ENCODE results near the gene GNAI1. TPM values are rescaled to one million over a fixed set of nuclear protein-coding genes. Genes with fewer than 3 reads are reported as not detected.

The GNAI1 gene
- under 1 TPM; 0.57 to 0.93 TPM for total RNA-seq

GRCh38 chr7:80134536-80135308, at the start of gene GNAI1:
Gene GNAI1 (plus strand): TSS chr7:80134831. CDS start chr7:80135161, 330 bp downstream.
- ChIA-PET CTCF (no interaction called here), POLR2A (no interaction called here)

DNA sequence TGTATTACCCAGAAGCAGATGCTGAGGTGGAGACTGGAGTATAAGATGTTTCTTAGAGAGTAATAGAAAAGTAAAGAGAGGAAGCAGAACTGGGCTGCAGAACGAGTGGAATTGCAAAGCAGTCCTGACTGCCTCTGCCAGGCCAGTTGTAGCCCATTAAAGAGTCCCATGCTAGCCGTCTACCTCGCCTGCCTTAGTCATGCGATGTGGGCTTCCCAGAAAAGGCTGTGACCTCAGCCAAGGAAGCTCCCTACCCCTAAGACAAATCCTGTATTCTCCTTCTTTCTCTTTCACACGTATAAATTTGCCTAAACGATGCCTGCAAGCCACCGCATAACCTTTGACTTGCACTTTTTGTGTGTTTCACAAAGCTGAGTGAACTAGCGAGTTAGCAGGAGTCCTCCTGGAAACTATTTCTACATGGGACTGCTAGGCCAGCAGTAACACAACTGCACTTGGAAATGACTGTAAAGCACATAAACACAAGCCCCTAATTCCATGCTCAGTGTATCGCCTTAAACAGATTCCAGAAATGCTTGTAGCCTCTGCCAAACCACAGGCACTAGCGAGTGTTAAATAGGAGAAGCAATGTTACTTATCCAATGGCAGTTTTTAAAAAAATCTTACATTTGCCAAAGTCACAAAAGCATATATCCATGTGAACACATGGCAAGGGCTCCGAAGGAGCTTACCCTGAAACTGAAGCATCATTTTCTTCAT, 47.4 kb upstream of the GNAI1 start:
- POLR2A ChIA-PET, result no interaction called here
- CTCF ChIA-PET, result no interaction called here

DNA sequence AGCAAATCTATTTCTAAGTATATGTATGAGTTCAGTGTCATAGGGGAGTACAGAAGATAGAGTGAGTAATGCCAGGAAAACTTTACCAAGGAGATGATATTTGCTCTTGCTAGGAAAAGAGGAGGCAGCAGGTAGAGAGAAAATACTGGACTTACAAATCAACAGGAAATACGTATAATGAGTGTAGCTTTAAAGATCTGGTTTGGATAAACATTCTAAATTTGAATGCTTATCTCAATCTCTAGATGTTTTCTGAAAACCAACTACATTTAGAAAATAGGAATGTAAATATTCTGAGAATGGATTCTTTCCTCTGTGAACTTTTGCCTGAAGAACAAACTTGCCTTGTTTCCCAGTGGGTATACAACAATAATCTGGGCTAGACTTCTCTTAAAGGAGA, 46.9 kb upstream of the GNAI1 start:
- ChIA-PET POLR2A (no interaction called here), CTCF (no interaction called here)

- ChIA-PET CTCF (no interaction called here), POLR2A (no interaction called here)
Observed at GRCh38 chr7:80088705-80089104, 45.9 kb upstream of the GNAI1 start.

- CTCF ChIA-PET, result no interaction called here
- POLR2A ChIA-PET, result no interaction called here
Observed at GRCh38 chr7:80089366-80089765, 45.3 kb upstream of the GNAI1 start.

GRCh38 chr7:80093349-80093748, 41.3 kb upstream of the GNAI1 start:
- POLR2A ChIA-PET, result no interaction called here

GRCh38 chr7:80095545-80095944, 39.1 kb upstream of the GNAI1 start:
- ChIA-PET POLR2A (no interaction called here), CTCF (no interaction called here)

More at GRCh38 chr7:80093349-80093748, 41.3 kb upstream of the GNAI1 start:
- CTCF ChIA-PET, result no interaction called here

DNA sequence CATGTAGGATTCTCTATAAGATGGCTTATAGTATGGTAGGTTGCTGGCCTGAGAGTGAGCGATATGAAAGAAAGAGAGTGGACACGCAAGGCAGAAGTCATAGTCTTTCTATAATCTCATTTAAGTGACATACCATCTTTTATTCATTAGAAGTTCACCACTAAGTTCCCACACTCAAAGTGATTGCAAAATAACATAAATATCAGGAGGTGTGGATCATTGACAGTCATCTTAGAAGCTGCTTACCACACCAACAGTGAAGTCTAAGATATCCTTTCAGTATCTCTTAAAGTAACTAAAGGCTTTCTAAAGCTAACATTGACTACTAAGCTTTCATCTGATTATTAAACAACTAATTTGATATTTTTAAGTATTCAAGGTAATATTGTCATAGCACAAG, 36.9 kb upstream of the GNAI1 start:
- CTCF ChIA-PET, result no interaction called here
- POLR2A ChIA-PET, result no interaction called here

DNA sequence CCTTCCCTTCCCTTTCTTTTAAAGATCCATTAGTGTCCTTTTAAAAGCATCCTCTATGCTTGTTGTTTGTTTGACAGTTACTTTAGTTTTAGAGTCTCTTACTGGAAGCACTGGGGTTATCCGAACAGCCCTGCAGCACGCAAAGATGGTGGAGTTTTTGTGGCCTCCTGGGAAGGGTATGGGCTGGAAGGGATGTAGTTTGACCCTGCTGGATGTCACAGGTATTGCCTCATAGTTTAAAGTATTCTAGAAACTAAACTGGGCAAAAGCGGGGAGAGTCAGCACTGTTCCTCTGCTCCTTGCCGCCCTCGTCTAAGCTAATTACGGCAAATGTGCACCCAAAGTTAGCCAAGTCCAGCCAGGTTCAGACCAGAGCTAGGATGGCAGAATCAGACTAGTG, 35.8 kb upstream of the GNAI1 start:
- ChIA-PET POLR2A (no interaction called here), CTCF (no interaction called here)

- CTCF ChIA-PET, result no interaction called here
- POLR2A ChIA-PET, result no interaction called here
Observed at GRCh38 chr7:80100254-80100653, 34.4 kb upstream of the GNAI1 start.

GRCh38 chr7:80105701-80106408, 28.8 kb upstream of the GNAI1 start:
- CTCF ChIA-PET, result no interaction called here
- POLR2A ChIA-PET, result no interaction called here

- CTCF ChIA-PET, result no interaction called here
Observed at GRCh38 chr7:80106498-80107113, 28.0 kb upstream of the GNAI1 start.

DNA sequence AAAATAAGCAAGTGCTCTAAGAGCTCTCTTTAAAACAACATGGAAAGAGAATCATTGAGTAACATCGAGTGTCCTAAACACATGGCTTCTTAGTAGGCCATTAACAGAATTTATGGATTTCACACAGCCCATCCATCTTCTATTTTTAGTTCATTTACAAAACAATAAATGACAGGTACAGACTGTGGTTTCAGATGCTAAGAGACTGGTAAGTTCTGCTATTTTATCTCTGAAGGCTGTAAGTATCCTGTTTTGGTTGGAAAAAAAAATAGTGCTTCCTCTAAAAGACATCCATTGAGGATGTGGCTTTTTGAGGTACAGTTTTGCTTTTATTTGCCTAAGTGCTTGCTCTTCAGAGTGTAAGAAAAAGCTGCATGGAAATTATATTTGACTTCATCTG, 27.4 kb upstream of the GNAI1 start:
- POLR2A ChIA-PET, result no interaction called here
- CTCF ChIA-PET, result no interaction called here

More at GRCh38 chr7:80106498-80107113, 28.0 kb upstream of the GNAI1 start:
- POLR2A ChIA-PET, result no interaction called here

DNA sequence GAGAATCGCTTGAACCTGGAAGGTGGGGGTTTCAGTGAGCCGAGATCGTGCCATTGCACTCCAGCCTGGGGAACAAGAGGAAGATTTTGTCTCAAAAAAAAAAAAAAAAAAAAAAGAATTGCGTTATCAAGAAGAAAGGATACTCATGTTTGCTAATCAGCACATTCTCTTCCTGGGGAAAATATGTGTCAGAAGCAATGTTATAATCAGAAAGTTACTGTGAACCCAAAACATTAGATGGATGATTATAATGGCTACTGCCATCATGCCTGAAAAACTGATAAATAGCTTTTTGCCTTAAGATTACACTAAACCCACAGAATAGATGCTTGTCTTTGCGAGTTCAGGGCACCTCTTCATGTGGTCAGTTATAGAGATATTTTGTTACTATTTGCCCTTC, 24.3 kb upstream of the GNAI1 start:
- ChIA-PET CTCF (no interaction called here), POLR2A (no interaction called here)

GRCh38 chr7:80114159-80114558, 20.5 kb upstream of the GNAI1 start:
- POLR2A ChIA-PET, result no interaction called here
- CTCF ChIA-PET, result no interaction called here

DNA sequence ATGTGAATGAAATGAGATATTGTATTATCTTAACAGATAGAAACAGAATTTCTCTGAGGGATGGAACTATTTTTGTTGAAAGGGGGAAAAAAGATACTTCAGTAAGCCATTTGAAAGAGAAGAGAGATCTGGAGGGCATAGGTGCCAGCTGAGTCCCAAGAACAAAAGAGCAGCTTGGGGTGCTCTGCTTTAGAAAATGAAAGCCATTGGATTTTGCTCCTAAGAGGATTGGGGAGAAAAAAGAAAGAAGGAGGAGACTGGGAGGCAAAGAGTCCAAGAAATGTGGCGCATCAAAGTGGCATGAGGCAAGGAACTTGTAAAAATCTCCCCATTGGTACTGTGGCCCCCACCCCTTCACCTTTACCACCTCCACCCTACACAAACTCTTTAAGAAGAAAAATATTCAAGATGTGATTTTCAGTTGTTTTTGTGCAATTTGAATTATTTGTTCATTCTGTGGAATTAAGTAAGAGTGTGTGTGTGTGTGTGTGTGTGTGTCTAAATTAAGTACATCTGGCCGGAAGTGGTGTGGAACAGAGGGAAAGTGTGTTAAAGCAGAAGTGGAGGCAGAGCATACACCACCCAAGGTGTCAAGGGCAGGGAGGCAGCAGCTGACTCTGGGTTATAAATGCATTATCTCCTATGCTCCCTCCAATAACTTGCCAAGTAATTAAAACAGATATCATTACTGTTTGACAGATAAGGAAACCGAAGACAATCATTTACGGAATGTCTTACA, 9.9 kb upstream of the GNAI1 start:
- ChIA-PET CTCF (no interaction called here), POLR2A (no interaction called here)

DNA sequence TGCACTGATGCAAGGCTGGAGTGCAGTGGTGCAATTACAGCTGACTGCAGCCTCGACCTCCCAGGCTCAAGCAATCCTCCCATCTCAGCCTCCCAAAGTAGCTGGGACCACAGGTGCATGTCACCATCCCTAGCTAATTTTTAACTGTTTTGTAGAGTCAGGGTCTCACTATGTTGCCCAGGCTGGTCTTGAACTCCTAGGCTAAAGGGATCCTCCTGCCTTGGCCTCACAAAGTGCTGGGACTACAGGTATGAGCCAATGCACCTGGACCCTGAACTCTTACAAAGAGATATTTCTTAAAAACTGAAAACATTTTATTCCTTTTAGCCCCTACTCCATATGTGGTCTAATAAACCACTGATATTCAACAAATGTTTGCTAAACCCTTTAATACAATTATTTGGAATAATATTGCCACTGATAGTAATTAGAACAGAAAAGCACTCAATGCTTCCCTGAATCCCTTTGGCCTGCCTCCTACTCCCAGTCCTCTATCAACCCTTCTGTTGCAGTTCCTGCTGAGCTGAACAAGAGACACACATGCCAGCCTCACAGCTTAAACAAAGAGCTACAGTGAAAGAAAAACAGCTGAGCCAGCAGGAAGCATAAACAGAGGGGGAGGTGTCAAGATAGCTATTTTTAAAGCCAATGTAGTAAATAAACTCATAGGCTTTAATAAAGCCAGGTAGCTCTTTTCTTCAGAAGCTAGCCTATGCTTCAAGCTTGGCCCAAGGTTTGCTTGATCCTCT, 7.0 kb upstream of the GNAI1 start:
- ChIA-PET POLR2A (no interaction called here), CTCF (no interaction called here)

GRCh38 chr7:80128918-80129317, 5.7 kb upstream of the GNAI1 start:
- POLR2A ChIA-PET, result no interaction called here
- CTCF ChIA-PET, result no interaction called here

DNA sequence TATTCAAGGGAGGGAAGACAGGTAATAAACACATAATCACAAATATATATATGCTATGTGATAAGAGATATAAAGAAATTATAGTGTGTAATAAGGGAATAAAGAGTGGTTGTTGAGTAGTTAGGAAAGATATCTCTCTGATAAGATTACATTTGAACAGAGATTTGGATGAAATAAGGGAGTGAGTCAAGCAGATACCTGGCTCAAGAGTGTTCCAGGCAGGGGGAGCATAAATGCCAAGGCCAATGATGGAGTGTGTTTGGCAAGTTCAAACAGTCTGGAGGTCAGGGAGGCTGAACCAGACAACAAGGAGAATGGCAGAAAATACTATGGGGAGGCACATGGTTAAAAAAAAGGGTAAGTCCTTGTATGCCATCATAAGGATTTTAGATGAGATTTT, 4.8 kb upstream of the GNAI1 start:
- POLR2A ChIA-PET, result no interaction called here
- CTCF ChIA-PET, result no interaction called here
